GM19452 (cell line): ENCODE results near the gene GUCA2A.

Source experiments
- ATAC-seq: cut with Tn5 transposase; IDR thresholded peaks from one replicate; pipeline ENCODE4 v1.9.1; 2021; ENCODE audit not compliant: unreplicated experiment

GUCA2A gene

GRCh38 chr1:42177541-42177981 lies 13.0 kb upstream of the GUCA2A start:
- ATAC-seq = no peak

GRCh38 chr1:42176902-42177519 lies 12.5 kb upstream of the GUCA2A start:
- ATAC-seq = no peak

GRCh38 chr1:42175314-42176054 lies 10.9 kb upstream of the GUCA2A start:
- no peak for ATAC-seq

DNA sequence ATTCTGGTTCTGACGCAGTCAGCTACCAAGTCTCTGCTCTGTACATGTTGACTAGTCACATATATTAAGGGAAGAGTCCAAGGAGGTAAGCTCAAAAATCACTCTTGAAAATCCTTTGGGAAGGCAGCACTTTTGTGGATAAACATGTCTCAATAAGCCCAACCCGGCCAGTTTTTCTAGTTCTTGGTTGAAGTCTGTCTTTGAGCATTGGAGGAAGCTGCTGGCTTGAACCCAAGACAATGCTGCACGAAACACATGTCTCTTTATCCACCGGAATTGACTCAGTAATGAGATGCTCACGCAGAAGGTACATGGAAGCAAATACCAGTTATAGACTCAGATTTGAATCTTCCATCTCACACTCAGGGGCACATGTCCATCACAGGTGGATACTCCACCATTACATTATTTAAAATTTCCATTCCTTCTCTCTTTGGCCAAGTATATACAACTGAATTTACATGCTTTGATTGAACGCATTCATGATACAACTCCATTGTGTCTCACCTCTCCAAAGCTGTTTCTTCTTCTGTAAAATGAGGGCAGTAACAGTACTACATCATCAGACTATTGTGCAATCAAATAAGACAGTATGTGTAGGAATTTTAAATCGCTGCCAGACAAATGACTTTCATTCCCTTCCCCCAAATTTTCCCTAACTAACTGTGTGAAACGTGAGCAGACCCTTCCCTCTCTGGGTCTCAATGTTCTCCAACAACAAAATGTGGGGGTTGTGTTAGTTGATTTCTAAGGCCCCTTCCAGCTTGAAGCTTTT lies 9.6 kb upstream of the GUCA2A start:
- ATAC-seq = no peak

- no peak for ATAC-seq
These were observed 8.8 kb upstream of the GUCA2A start for GRCh38 chr1:42173155-42173933.

- ATAC-seq = no peak
These were observed 8.0 kb upstream of the GUCA2A start for GRCh38 chr1:42172381-42173133.

DNA sequence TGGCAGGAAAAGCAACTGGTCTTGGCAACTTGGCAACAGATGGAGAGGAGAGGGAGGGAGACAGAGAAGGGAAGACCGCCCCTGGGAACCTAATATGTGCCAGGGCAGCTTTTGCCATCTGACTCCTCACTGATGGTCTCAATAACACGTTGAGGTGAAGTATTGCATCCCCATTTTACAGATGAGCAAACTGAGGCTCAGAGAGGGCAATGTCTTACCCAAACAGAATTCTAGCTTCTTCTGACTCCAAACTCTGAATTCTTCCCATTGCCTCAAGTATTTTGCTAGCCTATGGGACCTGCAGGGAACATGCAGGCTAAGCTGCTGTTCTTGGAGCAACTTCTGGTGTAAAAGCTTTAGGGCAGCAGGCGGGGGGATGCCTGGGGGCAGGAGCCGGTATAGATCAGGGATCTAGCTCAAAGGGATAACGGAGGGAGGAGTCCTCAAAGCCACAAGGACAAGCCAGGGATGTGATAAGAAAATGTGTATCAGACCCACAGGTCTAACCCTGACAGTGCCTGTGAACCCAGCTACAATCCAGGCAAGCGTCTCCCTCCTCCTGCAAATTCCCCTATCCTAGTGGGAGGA lies 7.2 kb upstream of the GUCA2A start:
- no peak for ATAC-seq

GRCh38 chr1:42170779-42171621 lies 6.5 kb upstream of the GUCA2A start:
- no peak for ATAC-seq

DNA sequence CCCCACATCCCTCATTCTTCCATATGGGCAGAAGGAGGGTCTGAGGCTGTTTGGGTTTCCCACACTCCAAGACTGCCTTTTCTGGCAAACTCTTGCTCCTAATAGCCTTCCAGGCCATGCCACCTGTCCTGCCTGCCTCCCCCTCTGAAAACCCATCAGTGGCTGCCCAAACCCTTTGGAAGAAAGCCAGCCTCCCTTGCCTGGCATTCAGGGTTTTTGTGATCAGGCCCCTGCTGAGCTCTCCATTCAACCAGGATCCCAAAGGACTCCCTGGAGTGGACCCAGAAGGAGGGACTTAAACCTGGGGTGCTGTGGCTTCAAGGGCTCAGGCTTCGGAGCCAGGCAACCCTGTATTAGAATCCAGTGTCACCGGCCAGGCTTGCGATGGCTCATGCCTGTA lies 4.2 kb upstream of the GUCA2A start:
- ATAC-seq = no peak

DNA sequence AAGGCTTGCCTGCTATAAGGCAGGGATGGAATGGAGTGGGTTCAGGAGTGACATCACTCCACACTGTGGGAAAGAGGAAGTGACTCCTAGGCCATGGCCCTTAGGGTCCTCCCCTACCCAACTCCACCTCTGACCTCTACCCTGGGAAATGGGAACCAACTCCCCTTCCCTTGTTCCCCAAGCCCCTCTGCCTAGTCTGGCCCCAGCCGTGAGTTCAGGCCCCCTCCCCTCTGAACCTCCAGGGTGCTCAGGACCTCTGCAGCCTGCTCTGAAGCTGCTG lies 3.8 kb upstream of the GUCA2A start:
- ATAC-seq = no peak

DNA sequence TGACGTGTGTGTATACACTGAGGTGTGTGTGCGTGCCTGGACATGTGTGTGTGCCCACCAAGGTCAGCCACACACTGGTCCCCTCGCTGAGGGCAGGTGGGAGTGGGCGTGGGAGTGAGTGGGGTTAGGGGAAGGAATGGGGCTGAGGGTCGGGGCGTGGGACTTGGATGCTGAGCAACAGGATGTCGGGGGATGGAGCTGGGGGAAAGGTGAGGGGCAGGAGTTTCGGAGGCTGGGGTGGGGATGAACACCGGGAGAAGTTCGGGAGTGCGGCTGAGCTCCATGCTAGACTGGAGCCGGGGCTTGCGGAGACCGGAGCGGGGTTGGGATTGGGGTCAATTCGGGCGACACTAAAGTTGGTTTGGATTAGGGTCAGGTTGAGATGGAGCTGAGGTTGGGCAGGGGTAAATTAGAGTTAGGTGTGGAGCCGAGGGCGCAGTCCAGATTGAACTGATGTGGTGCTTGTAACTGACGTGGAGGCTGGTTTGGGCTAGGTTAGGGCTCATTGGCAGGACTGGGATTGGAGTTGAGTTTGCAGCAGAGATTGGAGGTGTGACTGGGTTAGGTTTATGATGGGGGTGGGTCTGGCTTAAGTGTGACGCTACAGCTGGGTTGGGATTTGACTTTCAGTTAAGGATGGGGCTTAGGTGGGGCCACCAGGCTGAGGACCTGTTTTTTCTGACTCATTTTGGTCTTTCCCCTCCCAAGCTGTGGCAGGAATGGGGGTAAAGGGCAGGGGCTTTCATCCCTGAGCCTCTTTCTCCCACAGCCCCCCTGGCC lies 3.3 kb upstream of the GUCA2A start:
- no peak for ATAC-seq

DNA sequence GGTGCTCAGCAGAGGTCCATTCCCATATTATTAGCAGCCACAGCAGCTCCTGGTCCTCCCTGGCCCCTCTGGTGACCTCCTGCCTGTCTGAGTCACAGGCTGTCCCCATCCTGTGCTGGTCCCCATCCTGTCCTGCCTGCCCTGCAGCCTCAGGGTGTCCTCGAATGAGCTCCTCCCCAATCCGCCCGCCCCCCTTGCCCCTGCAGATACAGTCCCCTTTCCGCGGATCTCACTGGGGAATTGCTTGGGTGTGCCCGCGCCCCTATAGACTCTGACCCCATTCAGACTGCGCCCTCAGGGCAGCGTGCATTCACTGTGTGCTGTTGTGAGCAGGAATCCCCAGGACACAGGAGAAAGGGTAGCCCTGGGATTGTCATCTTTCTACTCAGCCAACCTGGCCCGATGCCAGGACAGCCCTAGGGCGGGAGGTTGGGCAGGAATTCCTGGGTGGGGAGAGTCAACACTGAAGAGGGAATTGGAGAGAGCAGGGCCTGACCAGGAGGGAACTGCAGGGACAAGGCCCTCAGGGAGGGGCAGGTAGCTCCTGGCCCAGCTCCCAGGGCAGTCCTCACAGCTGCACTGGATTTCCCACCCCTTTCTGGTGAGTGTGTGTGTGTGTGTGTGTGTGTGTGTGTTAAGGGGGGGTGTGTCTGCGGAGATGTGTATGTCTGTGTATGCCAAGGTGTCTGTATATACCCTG lies 1.1 kb upstream of the GUCA2A start:
- no peak for ATAC-seq

- ATAC-seq = no peak
These were observed 725 bp downstream of the GUCA2A start for GRCh38 chr1:42163536-42164503.

DNA sequence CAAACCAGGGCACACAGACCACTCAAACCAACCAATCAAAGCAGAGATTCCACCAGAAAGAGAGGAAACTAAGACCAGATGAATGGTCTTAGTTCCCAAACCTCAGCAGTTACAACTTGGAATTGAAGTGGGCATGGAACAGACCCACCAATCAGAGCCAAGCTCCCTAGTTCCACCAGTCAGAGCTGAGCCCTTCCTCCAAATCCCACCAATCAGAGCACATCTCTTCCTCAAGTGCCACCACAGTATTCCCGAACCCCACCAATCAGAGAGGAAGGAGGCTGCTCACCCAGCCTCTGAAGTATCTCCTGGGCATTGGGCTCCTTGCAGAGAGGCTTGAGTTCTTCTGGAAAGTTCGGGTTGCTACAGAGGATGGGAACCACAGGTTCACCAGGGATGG lies 1.4 kb downstream of the GUCA2A start:
- no peak for ATAC-seq

DNA sequence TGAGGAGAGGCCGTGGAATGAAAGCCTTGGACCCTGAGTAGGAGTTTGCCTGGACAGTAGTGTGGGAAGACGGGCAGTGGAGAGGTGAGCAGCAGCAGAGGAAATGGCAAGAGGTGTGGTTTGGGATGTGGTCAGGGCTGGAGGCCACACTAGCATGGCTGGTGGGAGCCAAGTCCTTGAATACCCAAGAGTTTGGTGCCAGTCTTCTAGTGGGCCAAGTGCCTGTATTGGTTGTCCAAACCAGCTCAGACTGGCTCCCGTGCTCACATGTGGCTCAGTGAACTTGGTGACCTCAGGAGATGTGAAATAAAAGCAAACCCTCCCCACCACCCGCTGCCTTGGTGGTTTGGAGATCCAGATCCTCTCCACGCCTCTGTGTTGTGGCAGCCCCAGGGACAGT lies 2.4 kb downstream of the GUCA2A start:
- ATAC-seq = no peak

DNA sequence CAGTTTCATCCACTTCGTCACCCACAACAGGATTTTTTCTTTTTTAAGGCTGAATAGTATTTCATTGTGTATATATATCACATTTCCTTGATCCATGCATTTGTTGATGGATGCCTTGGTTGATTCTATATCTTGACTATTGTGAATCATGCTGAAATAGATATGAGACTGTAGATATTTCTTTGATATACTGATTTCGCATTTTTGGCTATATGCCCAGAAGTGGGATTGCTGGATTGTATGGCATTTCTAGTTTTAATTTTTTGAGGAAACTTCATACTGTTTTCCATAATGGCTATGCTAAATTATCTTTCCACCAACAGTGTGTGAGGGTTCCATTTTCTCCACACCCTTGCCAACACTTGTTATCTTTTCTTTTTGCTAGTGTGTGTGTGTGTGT lies 6.4 kb downstream of the GUCA2A start:
- no peak for ATAC-seq

GRCh38 chr1:42157667-42158066 lies 6.9 kb downstream of the GUCA2A start:
- no peak for ATAC-seq
